ENCODE results near the gene AIP. TPM values are rescaled to one million over a fixed set of nuclear protein-coding genes. Genes with fewer than 3 reads are reported as not detected.

Gene AIP
- total and polyA plus RNA-seq, 2 of the 8 experiments (the other 6 are each of a cell fraction or from before 2014, with no cell fraction given), result 29.8 to 54.4 TPM

GRCh38 chr11:67534070-67534679 lies 51.3 kb downstream of the AIP start:
- CTCF ChIA-PET (ENCODE audit: partially characterized antibody), result interaction anchor here (2.2 kb wide), 1 partner anchor 12 kb away, joined by 4 read pairs; no protein-coding TSS in a partner anchor
- H3K27me3 ChIP-seq (replicated peaks in 1 of 4; ENCODE audit: control insufficient read depth in 3 of 4, extremely low read depth in 1 of 4, insufficient read depth in 3 of 4, low read length in 3 of 4), result no peaks in the 10 kb centered on the region
- no peak overlapping the region for H3K4me2 ChIP-seq (ENCODE audit: insufficient read depth in 1 of 2, low read depth in 2 of 2, low read length in 2 of 2)
- no peak overlapping the region for H3K4me3 ChIP-seq (ENCODE audit: extremely low read depth in 1 of 4, insufficient read depth in 2 of 4, low read depth in 3 of 4, low read length in 4 of 4)
- no peaks in the 10 kb centered on the region for H4K20me1 ChIP-seq (replicated peaks in 1 of 2; ENCODE audit: control insufficient read depth in 1 of 2, insufficient read depth in 2 of 2, low read length in 2 of 2)
- H2AFZ ChIP-seq (ENCODE audit: low read length), result no peak overlapping the region
- H3K79me2 ChIP-seq (ENCODE audit: control insufficient read depth in 1 of 2, insufficient read depth in 2 of 2, low read length in 2 of 2), result no peaks in the 10 kb centered on the region
- no peak overlapping the region for H4K5ac ChIP-seq (ENCODE audit: insufficient read length, low read depth, low read length)
- POLR2A ChIA-PET (ENCODE audit: partially characterized antibody), result interaction anchor here (0.6 to 1.1 kb wide), 2 partner anchors 35 to 58 kb away, joined by 3 read pairs; no protein-coding TSS in a partner anchor
- no peak for FAIRE-seq
- H2BK5ac ChIP-seq (ENCODE audit: low read depth, low read length), result no peak overlapping the region
- H3K4me1 ChIP-seq (replicated peaks in 1 of 4; ENCODE audit: control insufficient read depth in 3 of 4, insufficient read depth in 4 of 4, low read length in 3 of 4), result no peaks in the 10 kb centered on the region; a peak in 1 of 7 replicates
- no peak overlapping the region for H2AK5ac ChIP-seq (ENCODE audit: low read depth, low read length)
- H3K27ac ChIP-seq (ENCODE audit: low read depth, low read length), result no peak overlapping the region
- H3K9ac ChIP-seq (replicated peaks in 1 of 4; ENCODE audit: extremely low read depth in 1 of 4, low read depth in 3 of 4, low read length in 3 of 4), result no peak overlapping the region
- H2BK120ac ChIP-seq (replicated peaks; ENCODE audit: low read depth, low read length), result no peak overlapping the region
- H3K36me3 ChIP-seq (ENCODE audit: control insufficient read depth in 2 of 4, insufficient read depth in 4 of 4, low read length in 3 of 4), result no peaks in the 10 kb centered on the region
- H2BK20ac ChIP-seq (ENCODE audit: low read length), result no peak overlapping the region
- peaks cover 31 to 33% of the 10 kb centered on the region in 2 experiments for H3K9me3 ChIP-seq (ENCODE audit: insufficient read depth in 2 of 2, low read depth in 1 of 2, low read length in 1 of 2)
- no peak overlapping the region for H2BK15ac ChIP-seq (ENCODE audit: low read length)
- 33% methylated on average over 4 of the region's 4 CpGs; no CpG with 5 or more reads in 1 of the 2 experiments for WGBS, 2 experiments (ENCODE audit: extremely low coverage in 1 of 2, insufficient coverage in 1 of 2, insufficient read length in 1 of 2, insufficient replicate concordance in 2 of 2, low coverage in 1 of 2, low lambda C conversion rate in 2 of 2, missing lambda C conversion rate in 1 of 2)
- no peak overlapping the region for H3K23ac ChIP-seq (ENCODE audit: insufficient read length)
- H4K8ac ChIP-seq (ENCODE audit: extremely low read depth, insufficient read depth, low read length), result no peak overlapping the region
- H3K14ac ChIP-seq (ENCODE audit: insufficient read length), result no peak overlapping the region
- H2BK12ac ChIP-seq (ENCODE audit: low read depth, low read length), result no peak overlapping the region
- no peaks in the 10 kb centered on the region for H3K23me2 ChIP-seq (ENCODE audit: low read depth, low read length)
- DNase-seq (ENCODE audit: low read depth in 1 of 2, low spot score in 2 of 2), result no peak
- H3K4ac ChIP-seq (replicated peaks; ENCODE audit: insufficient read length, low read depth, low read length), result no peak overlapping the region
- no peaks in the 10 kb centered on the region for H3K79me1 ChIP-seq (ENCODE audit: low read depth, low read length)
- H4K91ac ChIP-seq (replicated peaks; ENCODE audit: insufficient read length, low read length), result no peak overlapping the region
- no peak overlapping the region for H3K56ac ChIP-seq (replicated peaks; ENCODE audit: insufficient read length, low read depth, low read length)
- H3K18ac ChIP-seq (ENCODE audit: extremely low read depth, low read length), result no peak overlapping the region
- TF ChIP-seq USF2 (IDR thresholded peaks at IDR 0.05; ENCODE audit: low read length), result no peak
- no peak for TF ChIP-seq MAX (IDR thresholded peaks at IDR 0.05)
- TF ChIP-seq SIX5 (IDR thresholded peaks at IDR 0.05; ENCODE audit: low read depth, low read length), result no peak
- no peak for TF ChIP-seq TBP (IDR thresholded peaks at IDR 0.05; ENCODE audit: low read depth, low read length)
- TF ChIP-seq SIRT6 (IDR thresholded peaks at IDR 0.05; ENCODE audit: low read length), result no peak
- no peak for TF ChIP-seq ATF2 (IDR thresholded peaks at IDR 0.05; ENCODE audit: low read length)
- no peak for TF ChIP-seq NANOG (IDR thresholded peaks at IDR 0.05; ENCODE audit: insufficient read depth, low read depth, low read length, poor library complexity, severe bottlenecking)
- no peak for TF ChIP-seq SP2 (IDR thresholded peaks at IDR 0.05; ENCODE audit: low read length)
- no peak for TF ChIP-seq HDAC6 (IDR thresholded peaks at IDR 0.05; ENCODE audit: low read depth, low read length)
- no peak for TF ChIP-seq RNF2 (IDR thresholded peaks at IDR 0.05; ENCODE audit: borderline replicate concordance, low read depth, low read length, missing control alignments, poor library complexity, severe bottlenecking)

Data from H1 (cell line).